HCT116 (cell line): ENCODE measurements around the gene SLC6A11. TPM values are rescaled to one million over a fixed set of nuclear protein-coding genes. Genes with fewer than 3 reads are reported as not detected.

Source experiments
- ATAC-seq: fragments of 200-7000 bp; cut with Tn5 transposase; 2 replicates; pipeline ENCODE4 v1.9.1; 2020; ENCODE audit warnings: mild to moderate bottlenecking, moderate library complexity
- BruUV-seq: library from RNA; stranded (reverse); fragments of 400-500 nt; replicated peaks from 2 replicates; lab custom pipeline; 2021; lab: Mats Ljungman, UMichigan
- CTCF ChIA-PET: fragments of 300-600 bp; sonication (Branson Sonifier 250); formaldehyde crosslinking; loops from one replicate; lab custom pipeline; 2021; ENCODE audit warnings: antibody characterized with exemption; lab: Charles Lee
- POLR2A ChIA-PET: fragments of 300-600, 350-600 bp; sonication (Branson Sonifier 250); formaldehyde crosslinking; loops from one replicate; lab custom pipeline; 2021; ENCODE audit warnings: antibody characterized with exemption; lab: Charles Lee
- RAD21 ChIA-PET, 2 experiments: fragments of 300-600 bp; sonication (Branson Sonifier 250); formaldehyde crosslinking; loops; one replicate each; lab custom pipeline; 2023; ENCODE audit warnings: low total read pairs in 2 of 2; ENCODE audit not compliant: uncharacterized antibody in 2 of 2, unreplicated experiment in 2 of 2, low non-redundant PET in 1 of 2; lab: Charles Lee
- DNase-seq: peaks from one replicate; pipeline ENCODE4 v3.0.0-alpha.2; 2010; ENCODE audit warnings: low read depth, low spot score
- H2AFZ ChIP-seq: fragments of 200-600 bp; shearing (Covaris generic), sonication (generic); 2 replicates; pipeline ENCODE4 v1.6.1; 2017; ENCODE audit warnings: low read depth, mixed run types, mixed read lengths, antibody characterized with exemption, low read length; ENCODE audit not compliant: poor library complexity, severe bottlenecking
- H3K27ac ChIP-seq: 2 replicates; pipeline ENCODE4 v1.5.1; 2012; ENCODE audit warnings: low read depth, low read length
- H3K27me3 ChIP-seq: fragments of 200-600 bp; sonication (generic); 2 replicates; pipeline ENCODE4 v1.6.1; 2016; ENCODE audit warnings: mixed run types, low read length, mixed read lengths; ENCODE audit not compliant: insufficient read depth
- H3K36me3 ChIP-seq, 2 experiments: fragments of 200-500 bp in 1 of 2; fragments of 200-600 bp in 1 of 2; sonication (Bioruptor generic) in 1 of 2; sonication (generic) in 1 of 2; 2 replicates each; pipeline versions ENCODE4 v1.5.1 to v1.6.1; 2014 to 2016; ENCODE audit warnings: low read length in 2 of 2, inconsistent platforms in 1 of 2, mixed read lengths in 1 of 2, mixed run types in 1 of 2; ENCODE audit not compliant: insufficient read depth in 2 of 2, control insufficient read depth in 1 of 2
- H3K4me1 ChIP-seq, 2 experiments: fragments of 200-600 bp in 1 of 2; sonication (generic) in 1 of 2; 2 replicates each; pipeline versions ENCODE4 v1.5.1 to v1.6.1; 2012 to 2017; ENCODE audit warnings: low read length in 2 of 2, inconsistent platforms in 1 of 2, mild to moderate bottlenecking in 1 of 2, mixed read lengths in 1 of 2, mixed run types in 1 of 2, moderate library complexity in 1 of 2; ENCODE audit not compliant: insufficient read depth in 2 of 2, control insufficient read depth in 1 of 2
- H3K4me2 ChIP-seq: fragments of 200-600 bp; sonication (generic); 2 replicates; pipeline ENCODE4 v1.6.1; 2017; ENCODE audit warnings: mixed run types, low read length, mixed read lengths
- H3K4me3 ChIP-seq, 2 experiments: fragments of 200-600 bp in 1 of 2; sonication (generic) in 1 of 2; replicated peaks in 1 of 2; 2 replicates each; pipeline ENCODE4 v1.5.1; 2011 to 2016; ENCODE audit warnings: low read length in 2 of 2, control low read depth in 1 of 2, low read depth in 1 of 2, mild to moderate bottlenecking in 1 of 2, mixed read lengths in 1 of 2, mixed run types in 1 of 2
- H3K79me2 ChIP-seq: fragments of 200-600 bp; sonication (generic); 2 replicates; pipeline ENCODE4 v1.6.1; 2017; ENCODE audit warnings: mild to moderate bottlenecking, mixed run types, low read length, moderate library complexity, mixed read lengths; ENCODE audit not compliant: insufficient read depth
- H3K9ac ChIP-seq: fragments of 200-600 bp; sonication (generic); 2 replicates; pipeline ENCODE4 v1.6.1; 2016; ENCODE audit warnings: low read length, mixed read lengths
- H3K9me2 ChIP-seq: fragments of 200-600 bp; sonication (generic), shearing (Covaris generic); 2 replicates; pipeline ENCODE4 v1.6.1; 2017; ENCODE audit warnings: mixed run types, mild to moderate bottlenecking, moderate library complexity; ENCODE audit not compliant: insufficient read depth
- H3K9me3 ChIP-seq, 2 experiments: fragments of 200-500 bp in 1 of 2; fragments of 200-600 bp in 1 of 2; sonication (Bioruptor generic) in 1 of 2; sonication (generic) in 1 of 2; 2 replicates each; pipeline ENCODE4 v1.6.1; 2014 to 2017; ENCODE audit warnings: low read length in 2 of 2, mixed read lengths in 2 of 2, inconsistent platforms in 1 of 2, low read depth in 1 of 2, mild to moderate bottlenecking in 1 of 2, mixed run types in 1 of 2, moderate library complexity in 1 of 2; ENCODE audit not compliant: control insufficient read depth in 1 of 2, insufficient read depth in 1 of 2
- H4K20me1 ChIP-seq: fragments of 200-600 bp; sonication (generic), shearing (Covaris generic); 2 replicates; pipeline ENCODE4 v1.6.1; 2017; ENCODE audit warnings: mixed run types, mild to moderate bottlenecking, moderate library complexity; ENCODE audit not compliant: insufficient read depth
- ATF3 ChIP-seq: IDR thresholded peaks from 2 replicates; pipeline ENCODE4 v1.6.1; 2012
- CBX3 ChIP-seq: IDR thresholded peaks from 2 replicates; pipeline ENCODE4 v1.6.1; 2012; ENCODE audit warnings: low read depth
- EGR1 ChIP-seq: IDR thresholded peaks from 2 replicates; pipeline ENCODE4 v1.6.1; 2012; ENCODE audit warnings: low read depth
- EZH2 ChIP-seq: fragments of 200-600 bp; sonication (generic); IDR thresholded peaks from 2 replicates; pipeline ENCODE4 v1.6.1; 2017; ENCODE audit warnings: antibody characterized with exemption, mixed run types
- MAX ChIP-seq: IDR thresholded peaks from 2 replicates; pipeline ENCODE4 v1.6.1; 2012
- POLR2AphosphoS5 ChIP-seq: IDR thresholded peaks from 2 replicates; pipeline ENCODE4 v1.6.1; 2011; ENCODE audit warnings: mild to moderate bottlenecking, low read depth, low read length, moderate library complexity
- RAD21 ChIP-seq: IDR thresholded peaks from 2 replicates; pipeline ENCODE4 v1.6.1; 2012; ENCODE audit warnings: low read depth, mild to moderate bottlenecking
- REST ChIP-seq: IDR thresholded peaks from 2 replicates; pipeline ENCODE4 v1.6.1; 2012; ENCODE audit warnings: low read depth
- ZBTB33 ChIP-seq: IDR thresholded peaks from 2 replicates; pipeline ENCODE4 v1.6.1; 2011; ENCODE audit warnings: mild to moderate bottlenecking, low read length, moderate library complexity; ENCODE audit not compliant: insufficient replicate concordance; ENCODE audit errors: extremely low read depth
- ZFX ChIP-seq: fragments of 450-650 bp; IDR thresholded peaks from 2 replicates; pipeline ENCODE4 v1.6.1; 2017
- ZNF274 ChIP-seq: fragments of 200-500 bp; sonication (Bioruptor generic); IDR thresholded peaks from 2 replicates; pipeline ENCODE4 v1.6.1; 2014; ENCODE audit warnings: mild to moderate bottlenecking, low read depth, low read length, inconsistent platforms
- intact Hi-C: fragments of 100-400 bp; cut with micrococcal nuclease; formaldehyde crosslinking; loops from 2 replicates; pipeline ENCODE4 v1.10.0; 2022
- total RNA-seq: library from RNA; stranded (reverse); gene quantifications from one replicate; pipeline ENCODE4 v1.2.1, GENCODE V29; 2021; ENCODE audit not compliant: unreplicated experiment

The SLC6A11 gene
- total RNA-seq, 1 experiment from 2014 or later, result not detected

GRCh38 chr3:10889206-10889960, 73.4 kb downstream of the SLC6A11 start (continued):
- TF ChIP-seq REST (no peak), EZH2 (no peak), ZFX (no peak), ZNF274 (no peak), MAX (no peak), EGR1 (no peak), CBX3 (no peak), POLR2AphosphoS5 (no peak), ATF3 (no peak)
- TF ChIP-seq, all 23 proteins: peak for 0

- CTCF ChIA-PET, result interaction anchor here (2.2 kb wide), 1 partner anchor 118 kb away, joined by 5 read pairs; no protein-coding TSS in a partner anchor
- BruUV-seq, result no TSS peak
Measured at GRCh38 chr3:10890665-10891064, 74.6 kb downstream of the SLC6A11 start.

More at GRCh38 chr3:10890665-10891064, 74.6 kb downstream of the SLC6A11 start:
- ChIA-PET POLR2A (no interaction called here), RAD21 (no interaction called here)
- H3K27me3 ChIP-seq, result peaks cover 16% of the 10 kb centered on the region; the same call in 1 of the 2 replicates
- no peak overlapping the region for H3K27ac ChIP-seq
- H3K9me2 ChIP-seq, result no peaks in the 10 kb centered on the region
- ATAC-seq (no peak), DNase-seq (no peak)
- no peaks in the 10 kb centered on the region for H3K36me3 ChIP-seq
- H3K9ac ChIP-seq, result no peak overlapping the region
- H2AFZ ChIP-seq, result no peak overlapping the region
- no peaks in the 10 kb centered on the region for H3K4me1 ChIP-seq
- H3K9me3 ChIP-seq, result peaks cover 6 to 12% of the 10 kb centered on the region in 2 experiments; a peak in 2 of 4 replicates
- TF ChIP-seq CBX3 (no peak), ZFX (no peak), ZBTB33 (no peak), ZNF274 (no peak), RAD21 (no peak), ATF3 (no peak)
- no peaks in the 10 kb centered on the region for H3K79me2 ChIP-seq
- H3K4me3 ChIP-seq, result no peak overlapping the region
- H3K4me2 ChIP-seq, result no peak overlapping the region
- H4K20me1 ChIP-seq, result no peaks in the 10 kb centered on the region
- intact Hi-C loops, result no loop called here
